K562 (cell line): ENCODE data around the gene REP15. TPM values are rescaled to one million over a fixed set of nuclear protein-coding genes. Genes with fewer than 3 reads are reported as not detected.

Experiments used
- CBX8 ChIP-seq: fragments of 200-600 bp; sonication (generic); IDR thresholded peaks from 2 replicates; pipeline ENCODE4 v1.6.1; 2012; ENCODE audit warnings: borderline replicate concordance, mixed run types, low read depth, mild to moderate bottlenecking, moderate library complexity, mixed read lengths, low read length, control low read depth, inconsistent platforms; ENCODE audit not compliant: poor library complexity, severe bottlenecking; ENCODE audit errors: extremely low read depth
- CREBBP ChIP-seq: IDR thresholded peaks from one replicate; pipeline ENCODE4 v1.6.1; 2012; ENCODE audit warnings: low read depth, mild to moderate bottlenecking, control low read depth, inconsistent platforms, low read length
- E2F1 ChIP-seq: sonication (generic); formaldehyde crosslinking; IDR thresholded peaks from 2 replicates; pipeline ENCODE4 v1.8.1; 2023; ENCODE audit warnings: mild to moderate bottlenecking, missing genetic modification reagents, moderate library complexity
- E4F1 ChIP-seq: fragments of 250-450 bp; sonication (Bioruptor Pico); IDR thresholded peaks from 2 replicates; pipeline ENCODE4 v1.5.0; 2021; ENCODE audit warnings: mild to moderate bottlenecking, borderline replicate concordance
- HNRNPH1 ChIP-seq: fragments of 200-400 bp; formaldehyde crosslinking; optimal IDR thresholded peaks from 2 replicates; pipeline ENCODE3; 2017; ENCODE audit warnings: low read depth, mild to moderate bottlenecking, low read length, moderate library complexity
- IFI16 ChIP-seq: fragments of 250-450 bp; sonication (Bioruptor Pico); IDR thresholded peaks from 2 replicates; pipeline ENCODE4 v2.1.2; 2022; ENCODE audit warnings: mild to moderate bottlenecking, inconsistent platforms
- MTA3 ChIP-seq: fragments of 450-650 bp; formaldehyde crosslinking; IDR thresholded peaks from 2 replicates; pipeline ENCODE4 v1.6.1; 2017; ENCODE audit warnings: mild to moderate bottlenecking, borderline replicate concordance
- MYC ChIP-seq, 2 experiments: fragments of 250-450 bp in 1 of 2; sonication (Bioruptor Pico) in 1 of 2; IDR thresholded peaks; 2 replicates each; pipeline versions ENCODE4 v1.5.1 to v1.6.1; 2012 to 2021; ENCODE audit warnings: low read depth in 2 of 2, borderline replicate concordance in 1 of 2, improper control_type of control experiment in 1 of 2, low read length in 1 of 2, mild to moderate bottlenecking in 1 of 2, moderate library complexity in 1 of 2
- POU5F1 ChIP-seq: fragments of 150-350 bp; IDR thresholded peaks from 2 replicates; pipeline ENCODE4 v1.6.1; 2014; ENCODE audit warnings: borderline replicate concordance, low read length, low read depth, mild to moderate bottlenecking; ENCODE audit not compliant: partially characterized antibody
- PTRF ChIP-seq: fragments of 450-650 bp; IDR thresholded peaks from 2 replicates; pipeline ENCODE4 v1.6.1; 2016; ENCODE audit warnings: mild to moderate bottlenecking, missing genetic modification characterization, missing compliant biosample characterization
- RBM22 ChIP-seq: fragments of 200-400 bp; formaldehyde crosslinking; IDR thresholded peaks from 2 replicates; pipeline ENCODE4 v1.6.1; 2018; ENCODE audit warnings: low read length, low read depth; ENCODE audit not compliant: poor library complexity, severe bottlenecking
- SMARCA4 ChIP-seq: fragments of 450-650 bp; IDR thresholded peaks from 2 replicates; pipeline ENCODE4 v1.6.1; 2016
- TSHZ1 ChIP-seq: fragments of 250-450 bp; sonication (Bioruptor Pico); IDR thresholded peaks from 2 replicates; pipeline ENCODE4 v1.4.0; 2020; ENCODE audit warnings: mild to moderate bottlenecking, moderate library complexity
- U2AF1 ChIP-seq: fragments of 200-400 bp; formaldehyde crosslinking; optimal IDR thresholded peaks from 2 replicates; pipeline ENCODE3; 2017; ENCODE audit warnings: mild to moderate bottlenecking, low read depth, low read length, moderate library complexity
- YY1 ChIP-seq, 3 experiments: IDR thresholded peaks; 2 replicates each; pipeline ENCODE4 v1.6.1; 2011; ENCODE audit warnings: low read length in 2 of 3, mild to moderate bottlenecking in 2 of 3, moderate library complexity in 2 of 3, borderline replicate concordance in 1 of 3, control low read depth in 1 of 3, low read depth in 1 of 3; ENCODE audit not compliant: insufficient read depth in 3 of 3, insufficient replicate concordance in 2 of 3, control insufficient read depth in 1 of 3, insufficient read length in 1 of 3; ENCODE audit errors: extremely low read depth in 1 of 3
- ZNF316 ChIP-seq: fragments of 450-650 bp; IDR thresholded peaks from 2 replicates; pipeline ENCODE4 v1.6.1; 2016
- ZNF354B ChIP-seq: fragments of 250-450 bp; sonication (Bioruptor Pico); IDR thresholded peaks from 2 replicates; pipeline ENCODE4 v1.4.0; 2020
- ZNF551 ChIP-seq: fragments of 250-450 bp; sonication (Bioruptor Pico); IDR thresholded peaks from 2 replicates; pipeline ENCODE4 v1.5.0; 2021; ENCODE audit warnings: mild to moderate bottlenecking, moderate library complexity
- polyA plus RNA-seq, 8 experiments: library from polyadenylated mRNA; depleted of rRNA in 4 of 8; stranded (reverse) in 5 of 8; unstranded in 3 of 8; fragments of >200 nt; fragmentation: Nextera tagmentation in 2 of 8; fragmentation: Illumina TruSeq in 1 of 8; extraction: Ambion mirVana in 2 of 8; extraction: Trizol in 1 of 8; gene quantifications; 2 replicates each; pipeline versions ENCODE4 v1.2.1 to v1.2.3, GENCODE V29; 2011 to 2014; ENCODE audit warnings: inconsistent platforms in 1 of 8, missing spikeins in 1 of 8
- total RNA-seq, 7 experiments: library from RNA; depleted of rRNA in 6 of 7; stranded (reverse); fragments of >200 nt in 6 of 7; fragmentation: Illumina TruSeq in 2 of 7; extraction: Trizol in 2 of 7; gene quantifications; 2 replicates each; pipeline versions ENCODE4 v1.2.1 to v1.2.3, GENCODE V29; 2011 to 2021; ENCODE audit warnings: low replicate concordance in 1 of 7

REP15 gene
- total and polyA plus RNA-seq, 9 of the 15 experiments (the other 6 are each of a cell fraction or from before 2014, with no cell fraction given) = not detected

- no peak for TF ChIP-seq CBX8
- no peak for TF ChIP-seq TSHZ1 (CRISPR knock-in tag)
- TF ChIP-seq U2AF1 = no peak
- no peak for TF ChIP-seq MTA3
- TF ChIP-seq YY1 (IDR thresholded peaks at IDR 0.05; ENCODE audit: borderline replicate concordance in 1 of 3, control insufficient read depth in 1 of 3, extremely low read depth in 1 of 3, insufficient read depth in 3 of 3, insufficient read length in 1 of 3, insufficient replicate concordance in 2 of 3, low read depth in 1 of 3, low read length in 2 of 3) = no peak
- TF ChIP-seq MYC (IDR thresholded peaks at IDR 0.05; ENCODE audit: low read depth, low read length) = no peak
- TF ChIP-seq MYC (CRISPR knock-in tag; IDR thresholded peaks at IDR 0.05; ENCODE audit: borderline replicate concordance, low read depth) = no peak
- TF ChIP-seq PTRF = no peak
- no peak for TF ChIP-seq POU5F1
- TF ChIP-seq ZNF551 (CRISPR knock-in tag) = no peak
- TF ChIP-seq HNRNPH1 = no peak
- no peak for TF ChIP-seq E4F1 (CRISPR knock-in tag)
- no peak for TF ChIP-seq IFI16 (CRISPR knock-in tag)
- no peak for TF ChIP-seq E2F1
- no peak for TF ChIP-seq ZNF354B (CRISPR knock-in tag)
- peak; percentile 42; the same call in 1 of the 2 replicates for TF ChIP-seq SMARCA4
- TF ChIP-seq ZNF316 = no peak
- no peak for TF ChIP-seq RBM22
- TF ChIP-seq CREBBP = no peak
These were observed 7.6 kb downstream of the REP15 start (continued) for GRCh38 chr12:27703720-27704452.
